WI38 (cell line): ENCODE measurements around the gene MYLK.
A peak's percentile ranks its signal among the peaks of the same experiment; 100 is the strongest.

Source experiments
- H3K4me3 ChIP-seq: 2 replicates; pipeline ENCODE4 v1.5.1; 2011; ENCODE audit warnings: low read depth, mild to moderate bottlenecking, control low read depth, low read length
- TF ChIP-seq, protein P1 (sequence below): IDR thresholded peaks from 2 replicates; pipeline ENCODE4 v1.5.1; 2012; ENCODE audit warnings: low read depth, mild to moderate bottlenecking, control low read depth, low read length

Gene MYLK

DNA sequence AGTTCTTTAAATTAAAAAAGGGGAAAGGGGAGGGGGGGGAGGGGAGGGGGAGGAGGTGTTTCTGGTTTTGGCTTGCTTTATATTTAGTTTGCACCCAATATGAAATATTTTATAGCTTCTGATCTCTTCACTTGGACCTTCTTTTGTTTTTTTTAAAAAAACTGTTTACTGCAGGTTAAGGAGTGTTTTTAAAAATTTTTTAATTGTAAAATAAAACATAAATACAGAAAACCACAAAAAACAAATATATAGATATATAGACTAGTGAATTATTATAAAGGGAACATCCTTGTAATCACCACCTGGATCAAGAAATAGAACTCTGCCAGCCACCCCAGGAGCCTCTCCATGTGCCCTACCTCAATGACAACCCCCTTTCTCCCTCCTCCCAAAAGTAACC, 861 bp upstream of the MYLK start:
- H3K4me3 ChIP-seq = no peak overlapping the region; the same call in 1 of the 2 replicates
- TF ChIP-seq, protein P1, sequence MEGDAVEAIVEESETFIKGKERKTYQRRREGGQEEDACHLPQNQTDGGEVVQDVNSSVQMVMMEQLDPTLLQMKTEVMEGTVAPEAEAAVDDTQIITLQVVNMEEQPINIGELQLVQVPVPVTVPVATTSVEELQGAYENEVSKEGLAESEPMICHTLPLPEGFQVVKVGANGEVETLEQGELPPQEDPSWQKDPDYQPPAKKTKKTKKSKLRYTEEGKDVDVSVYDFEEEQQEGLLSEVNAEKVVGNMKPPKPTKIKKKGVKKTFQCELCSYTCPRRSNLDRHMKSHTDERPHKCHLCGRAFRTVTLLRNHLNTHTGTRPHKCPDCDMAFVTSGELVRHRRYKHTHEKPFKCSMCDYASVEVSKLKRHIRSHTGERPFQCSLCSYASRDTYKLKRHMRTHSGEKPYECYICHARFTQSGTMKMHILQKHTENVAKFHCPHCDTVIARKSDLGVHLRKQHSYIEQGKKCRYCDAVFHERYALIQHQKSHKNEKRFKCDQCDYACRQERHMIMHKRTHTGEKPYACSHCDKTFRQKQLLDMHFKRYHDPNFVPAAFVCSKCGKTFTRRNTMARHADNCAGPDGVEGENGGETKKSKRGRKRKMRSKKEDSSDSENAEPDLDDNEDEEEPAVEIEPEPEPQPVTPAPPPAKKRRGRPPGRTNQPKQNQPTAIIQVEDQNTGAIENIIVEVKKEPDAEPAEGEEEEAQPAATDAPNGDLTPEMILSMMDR = no peak

DNA sequence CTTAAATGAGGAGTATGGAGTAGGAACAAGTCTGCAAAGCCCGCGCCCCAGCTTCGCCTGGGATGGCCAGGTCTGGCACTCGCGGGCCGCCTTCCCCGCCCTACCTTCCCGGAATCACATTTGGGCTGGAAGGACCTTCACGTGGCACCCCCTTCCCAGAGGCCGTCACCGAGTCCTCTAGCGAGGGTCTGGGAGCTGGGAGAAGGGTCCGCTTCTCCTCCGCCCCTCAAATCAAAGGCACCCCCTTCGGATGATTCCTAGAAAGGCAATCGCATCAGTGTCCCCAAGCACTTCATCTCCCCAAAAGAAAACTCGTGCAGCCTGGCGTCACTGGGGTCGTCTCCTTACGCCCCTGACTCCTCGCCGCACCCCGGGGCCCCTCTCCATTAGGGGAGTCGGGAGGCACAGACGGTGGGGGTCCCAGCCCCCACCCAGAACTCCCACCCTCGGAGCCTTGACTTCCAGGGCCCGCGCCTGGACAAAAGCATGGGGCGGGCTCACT, 380 bp downstream of the MYLK start:
- H3K4me3 ChIP-seq = peak overlapping the region; percentile 69
- TF ChIP-seq, protein P1 = no peak

DNA sequence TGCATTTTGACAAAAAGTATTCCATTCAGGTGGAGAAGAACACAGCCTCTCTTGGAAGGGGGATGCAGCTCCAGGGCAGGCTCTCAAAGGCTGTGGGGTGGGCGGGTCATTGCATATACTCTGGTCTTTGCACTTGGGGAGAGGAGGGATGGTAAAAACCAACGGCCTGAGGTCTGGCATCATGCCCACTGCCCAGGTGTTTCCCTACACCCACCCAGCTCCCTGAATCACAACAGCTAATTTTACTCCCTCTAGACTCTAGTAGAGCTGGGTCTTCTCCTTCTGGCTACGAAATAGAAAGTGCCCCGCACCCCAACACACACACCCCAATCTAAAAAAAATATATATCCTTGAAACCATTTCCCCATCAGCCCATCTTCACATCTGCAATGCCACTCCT, 1.0 kb downstream of the MYLK start:
- TF ChIP-seq, protein P1 = no peak
- H3K4me3 ChIP-seq = peak overlapping the region; percentile 69

DNA sequence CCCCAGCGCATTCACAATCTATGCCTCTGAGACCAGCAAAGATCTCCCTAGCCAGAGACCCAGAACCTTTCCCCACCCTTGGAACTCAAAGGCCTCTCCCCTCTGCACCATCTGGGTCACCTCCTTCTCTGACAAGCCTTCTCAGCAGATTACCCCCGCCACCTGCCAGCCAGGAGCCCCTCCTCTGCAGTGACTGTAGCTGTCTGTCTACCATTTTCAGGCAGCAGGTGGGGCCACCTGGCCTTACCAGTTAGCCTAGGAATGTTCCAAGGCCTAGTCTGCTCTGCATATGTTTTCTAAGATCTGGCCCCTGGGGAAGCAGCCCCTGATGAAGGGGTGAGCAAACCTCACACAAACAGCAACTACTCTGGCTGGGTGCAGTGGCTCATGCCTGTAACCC, 2.4 kb downstream of the MYLK start:
- TF ChIP-seq, protein P1 = no peak
- H3K4me3 ChIP-seq = peak overlapping the region; percentile 69

DNA sequence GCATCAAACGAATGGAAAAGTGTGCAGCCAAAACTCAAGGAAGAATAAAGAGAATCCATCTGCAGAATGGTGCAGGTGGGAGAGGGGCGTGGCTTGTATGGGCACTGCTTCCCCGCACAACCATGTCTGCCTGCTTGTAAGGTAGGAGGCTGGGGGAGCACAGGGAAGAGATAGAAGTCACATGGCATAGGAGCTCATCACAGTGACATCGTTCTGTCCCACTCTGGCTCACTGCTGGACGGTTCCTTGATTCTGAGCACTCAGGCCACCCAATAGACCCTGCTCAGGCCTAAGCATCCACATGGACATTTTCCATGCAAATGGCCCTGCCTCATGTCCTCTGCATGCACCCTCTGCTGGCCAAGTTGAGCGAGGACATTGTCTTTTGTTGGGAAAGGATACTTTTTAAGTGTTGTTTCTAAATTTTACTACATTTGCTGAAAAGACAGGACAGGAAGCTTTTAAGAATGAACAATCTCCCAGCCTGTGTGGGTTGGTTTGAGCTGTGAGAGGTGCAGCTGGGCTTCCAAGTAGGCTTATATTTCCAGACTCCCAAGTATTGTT, 3.1 kb downstream of the MYLK start:
- peak overlapping the region; percentile 69 for H3K4me3 ChIP-seq
- TF ChIP-seq, protein P1 = peak; percentile 49

DNA sequence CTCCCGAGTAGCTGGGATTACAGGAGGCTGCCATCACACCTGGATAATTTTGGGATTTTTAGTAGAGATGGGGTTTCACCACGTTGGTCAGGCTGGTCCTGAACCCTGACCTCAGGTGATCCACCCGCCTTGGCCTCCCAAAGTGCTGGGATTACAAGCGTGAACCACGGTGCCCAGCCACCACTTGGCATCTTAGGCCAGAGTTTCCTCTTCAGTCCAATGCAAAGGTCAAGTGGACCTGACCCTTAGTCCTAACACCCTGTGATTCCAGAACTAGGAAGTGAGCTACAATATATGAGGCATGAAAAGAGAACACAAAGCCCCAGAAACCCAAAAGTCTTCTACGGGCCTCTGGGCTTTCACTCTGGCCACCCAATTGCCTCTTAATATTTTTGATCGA, 5.3 kb downstream of the MYLK start:
- TF ChIP-seq, protein P1 = no peak

DNA sequence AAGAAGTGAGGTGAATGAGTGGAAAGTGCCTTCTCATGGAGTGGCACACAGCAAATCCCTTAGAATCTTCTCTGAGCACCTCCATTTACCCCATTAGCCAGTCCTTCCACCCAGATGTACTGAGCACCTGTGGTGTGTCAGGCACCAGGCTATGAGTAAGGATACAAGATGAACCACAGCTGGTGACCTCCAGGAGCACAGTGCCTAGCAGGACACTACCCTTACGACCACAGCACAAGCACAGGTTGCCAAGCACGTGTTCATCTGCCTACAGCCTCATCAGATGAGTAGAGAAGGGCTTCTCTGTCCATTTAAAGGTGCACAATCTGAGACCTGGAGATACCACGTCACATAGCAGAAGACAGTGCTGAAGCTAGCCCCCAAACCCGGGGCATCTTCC, 6.2 kb downstream of the MYLK start:
- no peak overlapping the region for H3K4me3 ChIP-seq
- TF ChIP-seq, protein P1 = no peak

More for the DNA sequence above, 5.3 kb downstream of the MYLK start:
- no peak overlapping the region for H3K4me3 ChIP-seq
